Measurements from ENCODE around the gene BICC1.

DNA sequence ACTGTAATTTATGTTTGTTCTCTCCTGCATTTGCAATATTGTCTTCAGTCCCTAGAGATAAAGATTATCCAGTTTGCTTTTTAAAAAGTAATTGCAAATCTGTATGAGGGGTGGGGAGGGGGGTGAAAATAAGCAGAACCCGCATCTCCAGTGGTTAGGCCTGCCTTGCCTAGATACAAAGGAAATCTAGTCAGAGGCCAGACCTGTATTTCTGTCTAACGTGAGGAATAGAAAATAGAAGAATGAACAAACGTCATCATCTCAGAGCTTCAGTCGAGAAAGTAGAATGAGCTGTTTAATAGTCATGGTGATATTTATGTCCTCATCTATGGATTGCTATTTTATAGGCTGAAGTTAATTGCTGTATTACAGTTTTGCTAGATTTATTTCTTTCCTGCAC is 284.2 kb downstream of the BICC1 start:
- TF ChIP-seq CTCF (IDR thresholded peaks at IDR 0.05) (no peak), POLR2A (IDR thresholded peaks at IDR 0.05) (no peak), POLR2AphosphoS5 (IDR thresholded peaks at IDR 0.05) (no peak)
